ENCODE results near the gene DDX24. TPM values are rescaled to one million over a fixed set of nuclear protein-coding genes. Genes with fewer than 3 reads are reported as not detected.

Gene DDX24
- total and polyA plus RNA-seq, 9 of the 15 experiments (the other 6 are each of a cell fraction or from before 2014, with no cell fraction given): 82.4 to 175 (median 122) TPM

- H3K9me3 ChIP-seq (replicated peaks; ENCODE audit: control insufficient read depth, insufficient read depth, low read depth, low read length): no peaks in the 10 kb centered on the region
- no peaks in the 10 kb centered on the region for H3K4me1 ChIP-seq (replicated peaks in 1 of 2; ENCODE audit: control insufficient read depth in 2 of 2, insufficient read depth in 2 of 2, low read length in 2 of 2)
- H3K27me3 ChIP-seq (ENCODE audit: control insufficient read depth in 2 of 2, insufficient read depth in 2 of 2, low read length in 2 of 2): no peaks in the 10 kb centered on the region
- H2AFZ ChIP-seq (ENCODE audit: low read depth, low read length): no peak overlapping the region
- ATAC-seq (no peak), DNase-seq (ENCODE audit: extremely low read depth in 1 of 4, low spot score in 3 of 4) (no peak), FAIRE-seq (no peak)
- CTCF ChIA-PET (ENCODE audit: low intra/inter-chr PET ratio): no interaction called here
- no peaks in the 10 kb centered on the region for H3K79me2 ChIP-seq (ENCODE audit: control insufficient read depth, insufficient read depth, low read length)
- in situ Hi-C loops (cut with MboI): no loop called here
- no peak overlapping the region for H3K4me3 ChIP-seq
- no peaks in the 10 kb centered on the region for H4K20me1 ChIP-seq (replicated peaks; ENCODE audit: control insufficient read depth, insufficient read depth, low read length)
- H3K9ac ChIP-seq (ENCODE audit: insufficient read depth in 1 of 2, low read depth in 2 of 2, low read length in 2 of 2): no peak overlapping the region
- peaks cover 95% of the 10 kb centered on the region for H3K36me3 ChIP-seq (ENCODE audit: control insufficient read depth, insufficient read depth, low read length)
- no peaks in the 10 kb centered on the region for H3K9me1 ChIP-seq (ENCODE audit: control insufficient read depth, insufficient read depth, low read length)
- H3K4me2 ChIP-seq (ENCODE audit: insufficient read depth, low read length): no peak overlapping the region
- no TSS peak for BruUV-seq (replicated peaks)
- H3K27ac ChIP-seq (ENCODE audit: extremely low read depth, low read depth, low read length): no peak overlapping the region
- POLR2A ChIA-PET: interaction anchor here (0.6 to 1.3 kb wide), 2 partner anchors 10 to 1231 kb away, joined by 3 to 5 read pairs; no protein-coding TSS in a partner anchor
- 100% methylated on average over 1 of the region's 1 CpG for WGBS (ENCODE audit: insufficient coverage, low coverage, missing lambda C conversion rate)
- intact Hi-C loops (cut with micrococcal nuclease): no loop called here
- TF ChIP-seq ETV6 (IDR thresholded peaks at IDR 0.05; ENCODE audit: borderline replicate concordance in 1 of 2, low read depth in 2 of 2, low read length in 1 of 2) (no peak), ETV6 (CRISPR knock-in tag; IDR thresholded peaks at IDR 0.05; ENCODE audit: borderline replicate concordance) (no peak), TSHZ1 (CRISPR knock-in tag; IDR thresholded peaks at IDR 0.05) (no peak), ATF2 (CRISPR knock-in tag; IDR thresholded peaks at IDR 0.05) (no peak), ARNT (IDR thresholded peaks at IDR 0.05) (no peak), NFE2 (IDR thresholded peaks at IDR 0.05; ENCODE audit: low read depth) (no peak), POLR2G (IDR thresholded peaks at IDR 0.05; ENCODE audit: low read depth, low read length) (no peak), ATF4 (CRISPR knock-in tag; IDR thresholded peaks at IDR 0.05) (no peak), ZNF24 (IDR thresholded peaks at IDR 0.05) (no peak), THRB (CRISPR knock-in tag; conservative IDR thresholded peaks at IDR 0.05) (no peak), MLLT1 (IDR thresholded peaks at IDR 0.05) (no peak)
Measured at GRCh38 chr14:94054401-94054800, 26.6 kb downstream of the DDX24 start.
